Natural killer cell (primary cell): ENCODE results near the gene CSNK1E. TPM values are rescaled to one million over a fixed set of nuclear protein-coding genes. Genes with fewer than 3 reads are reported as not detected.

Source experiments
- ATAC-seq, 3 donors: fragments of 150-1000 bp in 2 of 3; fragments of 200-7000 bp in 1 of 3; cut with Tn5 transposase; 1 replicate in 1 of 3; 2 replicates in 2 of 3; pipeline ENCODE4 v1.10.0; 2021; ENCODE audit warnings: mild to moderate bottlenecking in 2 of 3, moderate library complexity in 2 of 3
- DNase-seq, 2 donors: peaks; one replicate each; pipeline versions ENCODE4 v3.0.0 to v3.0.0-alpha.2; 2013 to 2021; ENCODE audit warnings: mixed read lengths in 1 of 2
- H3K27ac ChIP-seq: one replicate; pipeline ENCODE4 v1.5.1; 2013; ENCODE audit warnings: mild to moderate bottlenecking, low read length
- H3K27me3 ChIP-seq: one replicate; pipeline ENCODE4 v1.6.1; 2013; ENCODE audit warnings: low read length; ENCODE audit not compliant: control insufficient read depth, insufficient read depth
- H3K36me3 ChIP-seq: one replicate; pipeline ENCODE4 v1.6.1; 2013; ENCODE audit warnings: low read length; ENCODE audit not compliant: control insufficient read depth, insufficient read depth
- H3K4me1 ChIP-seq: one replicate; pipeline ENCODE4 v1.6.1; 2013; ENCODE audit warnings: low read length; ENCODE audit not compliant: control insufficient read depth, insufficient read depth
- H3K4me3 ChIP-seq: one replicate; pipeline ENCODE4 v1.5.1; 2013; ENCODE audit warnings: low read length
- H3K9me3 ChIP-seq: one replicate; pipeline ENCODE4 v1.6.1; 2013; ENCODE audit warnings: low read length; ENCODE audit not compliant: control insufficient read depth, insufficient read depth
- H3K27ac Mint-ChIP-seq, 2 donors: one replicate each; pipeline ENCODE4 v1.8.0; 2022; ENCODE audit warnings: mild to moderate bottlenecking in 2 of 2, mixed read lengths in 2 of 2, moderate library complexity in 1 of 2
- H3K27me3 Mint-ChIP-seq, 2 donors: one replicate each; pipeline ENCODE4 v1.8.0; 2022; ENCODE audit warnings: low read depth in 2 of 2, mixed read lengths in 2 of 2
- H3K36me3 Mint-ChIP-seq: one replicate; pipeline ENCODE4 v1.8.0; 2022; ENCODE audit warnings: mixed read lengths
- H3K4me1 Mint-ChIP-seq, 2 donors: one replicate each; pipeline ENCODE4 v1.8.0; 2022; ENCODE audit warnings: mixed read lengths in 2 of 2
- H3K4me3 Mint-ChIP-seq: one replicate; pipeline ENCODE4 v1.8.0; 2022; ENCODE audit warnings: mild to moderate bottlenecking, moderate library complexity, mixed read lengths
- H3K9me3 Mint-ChIP-seq, 2 donors: one replicate each; pipeline ENCODE4 v1.8.0; 2022; ENCODE audit warnings: mixed read lengths in 2 of 2
- WGBS: methylation state at CpG from one replicate; pipeline ENCODE4 v1.1.7; 2013; ENCODE audit warnings: missing lambda C conversion rate; ENCODE audit not compliant: insufficient coverage; 5-methylcytosine and 5-hydroxymethylcytosine counted together
- intact Hi-C: fragments of 100-400 bp; cut with micrococcal nuclease; formaldehyde crosslinking; loops from one replicate; pipeline ENCODE4 v1.14.2; 2022
- total RNA-seq, 4 donors: library from RNA; stranded (reverse); fragments of 120-200 nt in 1 of 4; gene quantifications; one replicate each; pipeline versions ENCODE4 v1.2.3 to v1.2.4, GENCODE V29; 2013 to 2022
- TF ChIP-seq, protein P1 (sequence below): fragments of 200-600 bp; IDR thresholded peaks from one replicate; pipeline ENCODE4 v1.8.0; 2022; ENCODE audit warnings: antibody characterized with exemption

CSNK1E gene
- total RNA-seq, 3 donors from 2014 or later (not counting 1 experiment from before 2014, with no cell fraction given): 126 to 178 (median 149) TPM

DNA sequence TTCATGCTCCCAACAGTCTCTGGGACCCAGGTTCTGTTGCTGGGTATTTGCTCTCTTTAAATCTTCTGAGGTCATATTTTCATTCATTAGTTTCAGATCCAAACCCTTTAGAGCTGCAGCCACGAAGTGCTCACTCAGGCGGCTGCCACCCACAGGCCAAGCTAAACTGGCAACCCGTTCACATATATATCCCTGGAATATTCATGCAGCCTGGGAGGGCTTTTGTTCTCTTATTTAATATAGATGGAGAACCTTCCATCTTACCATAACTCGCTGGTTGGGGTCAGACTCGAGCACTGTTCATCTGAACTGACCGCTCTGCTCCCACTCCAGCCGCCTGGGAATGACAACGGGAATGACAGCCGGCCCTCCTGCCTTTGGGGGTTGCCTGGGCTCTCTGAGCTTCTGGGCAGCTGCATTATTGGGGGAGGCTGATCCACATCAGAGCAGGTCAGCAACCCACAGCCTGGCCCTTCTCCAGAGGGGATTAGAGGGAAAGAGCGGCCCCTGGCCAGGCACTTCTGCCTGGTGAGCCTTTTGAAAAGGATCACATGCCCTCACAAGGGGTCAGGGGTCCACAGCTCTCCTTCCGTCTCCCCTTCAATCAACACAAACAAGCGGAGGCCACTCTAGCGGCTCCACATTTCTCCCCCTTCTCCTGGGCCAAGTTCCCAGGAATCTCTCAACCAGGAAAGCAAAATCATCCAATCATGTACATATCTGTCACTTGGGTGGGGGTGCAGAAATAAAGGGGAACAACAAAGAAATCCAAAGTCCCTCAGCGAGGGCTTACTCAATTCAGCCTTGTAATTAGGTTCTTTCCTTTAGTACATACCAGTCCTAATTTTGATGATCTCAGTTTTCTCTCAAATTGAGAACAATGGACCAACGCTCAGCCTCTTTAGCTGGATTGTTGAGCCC lies 56.2 kb downstream of the CSNK1E start:
- Mint-ChIP-seq H3K27ac (peak overlapping the region; percentile 76 to 80), H3K4me3 (peak overlapping the region; percentile 45), H3K4me1 (peaks cover 52 to 62% of the 10 kb centered on the region in 2 donors), H3K27me3 (no peaks in the 10 kb centered on the region), H3K36me3 (no peaks in the 10 kb centered on the region), H3K9me3 (no peaks in the 10 kb centered on the region)
- TF ChIP-seq, protein P1, sequence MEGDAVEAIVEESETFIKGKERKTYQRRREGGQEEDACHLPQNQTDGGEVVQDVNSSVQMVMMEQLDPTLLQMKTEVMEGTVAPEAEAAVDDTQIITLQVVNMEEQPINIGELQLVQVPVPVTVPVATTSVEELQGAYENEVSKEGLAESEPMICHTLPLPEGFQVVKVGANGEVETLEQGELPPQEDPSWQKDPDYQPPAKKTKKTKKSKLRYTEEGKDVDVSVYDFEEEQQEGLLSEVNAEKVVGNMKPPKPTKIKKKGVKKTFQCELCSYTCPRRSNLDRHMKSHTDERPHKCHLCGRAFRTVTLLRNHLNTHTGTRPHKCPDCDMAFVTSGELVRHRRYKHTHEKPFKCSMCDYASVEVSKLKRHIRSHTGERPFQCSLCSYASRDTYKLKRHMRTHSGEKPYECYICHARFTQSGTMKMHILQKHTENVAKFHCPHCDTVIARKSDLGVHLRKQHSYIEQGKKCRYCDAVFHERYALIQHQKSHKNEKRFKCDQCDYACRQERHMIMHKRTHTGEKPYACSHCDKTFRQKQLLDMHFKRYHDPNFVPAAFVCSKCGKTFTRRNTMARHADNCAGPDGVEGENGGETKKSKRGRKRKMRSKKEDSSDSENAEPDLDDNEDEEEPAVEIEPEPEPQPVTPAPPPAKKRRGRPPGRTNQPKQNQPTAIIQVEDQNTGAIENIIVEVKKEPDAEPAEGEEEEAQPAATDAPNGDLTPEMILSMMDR: no peak
- ATAC-seq (peak in 2 of 3 donors; percentile 15 to 20), DNase-seq (no peak)
- no peaks in the 10 kb centered on the region for H3K9me3 ChIP-seq
- WGBS: 92% methylated on average over 12 of the region's 15 CpGs
- peak overlapping the region; percentile 62 for H3K27ac ChIP-seq
- H3K4me3 ChIP-seq: no peak overlapping the region
- H3K4me1 ChIP-seq: peaks cover 51% of the 10 kb centered on the region
- H3K27me3 ChIP-seq: no peaks in the 10 kb centered on the region
- intact Hi-C loops: loop anchor here (10.0 kb wide), 1 partner anchor 86 kb away; no protein-coding TSS in a partner anchor
- H3K36me3 ChIP-seq: no peaks in the 10 kb centered on the region

DNA sequence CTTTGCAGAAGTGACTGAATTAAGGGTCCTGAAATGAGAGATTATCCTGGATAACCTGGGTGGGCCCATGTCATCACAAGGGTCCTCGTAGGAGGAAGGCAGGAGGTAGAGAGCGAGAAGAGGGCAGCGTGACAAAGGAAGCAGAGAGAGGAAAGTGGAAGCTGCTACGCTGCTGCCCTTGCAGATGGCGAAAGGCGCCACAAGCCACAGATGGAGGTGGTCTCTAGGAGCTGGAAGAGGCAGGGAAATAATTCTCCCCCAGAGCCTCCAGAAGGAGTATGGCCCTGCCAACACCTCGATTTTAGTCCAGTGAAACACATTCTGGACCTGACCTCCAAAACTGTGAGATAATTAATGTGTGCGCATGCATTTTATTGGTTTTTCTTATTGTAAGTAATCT lies 57.9 kb downstream of the CSNK1E start:
- intact Hi-C loops: no loop called here
- WGBS: 68% methylated on average over 8 of the region's 8 CpGs

DNA sequence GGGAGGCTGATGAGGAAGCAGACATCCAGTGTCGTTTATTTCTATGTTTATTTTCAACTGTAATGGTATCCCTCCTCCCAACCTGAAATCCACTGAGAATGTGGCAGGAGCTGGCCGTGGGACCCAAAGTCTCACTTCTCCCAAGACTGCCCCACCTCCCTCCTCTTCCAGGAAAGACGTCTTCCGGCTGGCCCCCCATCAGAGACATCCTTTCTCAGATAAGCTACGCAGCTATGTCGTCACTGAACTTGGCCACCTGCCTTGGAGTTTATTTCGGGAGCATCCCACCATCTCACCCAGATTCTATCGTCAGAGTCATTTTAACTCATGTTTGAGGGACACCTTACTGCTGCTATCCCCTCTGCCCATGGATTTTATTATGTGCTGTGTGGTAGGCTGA lies 58.3 kb downstream of the CSNK1E start:
- Mint-ChIP-seq H3K27me3 (no peaks in the 10 kb centered on the region), H3K27ac (peak overlapping the region in 1 of 2 donors; percentile 76), H3K9me3 (no peaks in the 10 kb centered on the region), H3K4me1 (peaks cover 37 to 59% of the 10 kb centered on the region in 2 donors), H3K36me3 (no peaks in the 10 kb centered on the region), H3K4me3 (peak overlapping the region; percentile 14)
- no peaks in the 10 kb centered on the region for H3K9me3 ChIP-seq
- intact Hi-C loops: no loop called here
- ATAC-seq (no peak), DNase-seq (no peak)
- 98% methylated on average over 6 of the region's 8 CpGs for WGBS
- H3K36me3 ChIP-seq: no peaks in the 10 kb centered on the region
- H3K4me3 ChIP-seq: no peak overlapping the region
- TF ChIP-seq, protein P1: no peak
- no peak overlapping the region for H3K27ac ChIP-seq
- peaks cover 33% of the 10 kb centered on the region for H3K4me1 ChIP-seq
- H3K27me3 ChIP-seq: no peaks in the 10 kb centered on the region

More for the DNA sequence above, 57.9 kb downstream of the CSNK1E start:
- H3K36me3 ChIP-seq: no peaks in the 10 kb centered on the region
- no peaks in the 10 kb centered on the region for H3K27me3 ChIP-seq
- Mint-ChIP-seq H3K4me3 (peak overlapping the region; percentile 14), H3K36me3 (no peaks in the 10 kb centered on the region), H3K27me3 (no peaks in the 10 kb centered on the region), H3K9me3 (no peaks in the 10 kb centered on the region), H3K4me1 (peaks cover 38 to 62% of the 10 kb centered on the region in 2 donors), H3K27ac (peak overlapping the region; percentile 76 to 80)
- no peak overlapping the region for H3K4me3 ChIP-seq
- no peak overlapping the region for H3K27ac ChIP-seq
- peaks cover 36% of the 10 kb centered on the region for H3K4me1 ChIP-seq
- TF ChIP-seq, protein P1: no peak
- no peak for DNase-seq
- no peaks in the 10 kb centered on the region for H3K9me3 ChIP-seq
- no peak for ATAC-seq
